Neural cell (in vitro differentiated cells): Measurements from ENCODE around the gene KDM4C. TPM values are rescaled to one million over a fixed set of nuclear protein-coding genes. Genes with fewer than 3 reads are reported as not detected.

Experiments
- H2AFZ ChIP-seq: fragments of 200-600, 300-800 bp; sonication (generic), shearing (Covaris generic); 2 replicates; pipeline ENCODE4 v1.6.0; 2014; ENCODE audit warnings: low read depth, mild to moderate bottlenecking, antibody characterized with exemption, low read length, moderate library complexity
- H3F3A ChIP-seq: fragments of 200-600 bp; shearing (Covaris generic); 2 replicates; pipeline ENCODE4 v1.6.1; 2016; ENCODE audit warnings: mild to moderate bottlenecking, moderate library complexity, mixed read lengths, antibody characterized with exemption, low read length; ENCODE audit not compliant: insufficient read depth, poor library complexity, severe bottlenecking
- H3K27ac ChIP-seq: fragments of 200-600, 300-800 bp; sonication (generic), shearing (Covaris generic); 2 replicates; pipeline ENCODE4 v1.5.1; 2014; ENCODE audit warnings: mild to moderate bottlenecking, low read length, moderate library complexity
- H3K27me3 ChIP-seq: fragments of 300-800, 200-600 bp; sonication (generic), shearing (Covaris generic); 2 replicates; pipeline ENCODE4 v1.6.0; 2014; ENCODE audit warnings: mild to moderate bottlenecking, low read depth, low read length, moderate library complexity; ENCODE audit not compliant: insufficient read depth
- H3K36me3 ChIP-seq: fragments of 300-800, 200-600 bp; sonication (generic), shearing (Covaris generic); 2 replicates; pipeline ENCODE4 v1.5.1; 2014; ENCODE audit warnings: mild to moderate bottlenecking, antibody characterized with exemption, low read length, moderate library complexity; ENCODE audit not compliant: insufficient read depth
- H3K4me2 ChIP-seq: fragments of 300-800, 200-600 bp; sonication (generic), shearing (Covaris generic); 2 replicates; pipeline ENCODE4 v1.6.0; 2014; ENCODE audit warnings: mild to moderate bottlenecking, low read length
- H3K4me3 ChIP-seq: fragments of 300-800, 200-600 bp; sonication (generic), shearing (Covaris generic); 2 replicates; pipeline ENCODE4 v1.5.1; 2014; ENCODE audit warnings: mild to moderate bottlenecking, low read length, moderate library complexity
- H3K79me2 ChIP-seq: fragments of 200-600 bp; shearing (Covaris generic); replicated peaks from 2 replicates; pipeline ENCODE4 v1.6.0; 2014; ENCODE audit warnings: mild to moderate bottlenecking, low read length, moderate library complexity; ENCODE audit not compliant: insufficient read depth
- H3K9ac ChIP-seq: fragments of 300-800, 200-600 bp; sonication (generic), shearing (Covaris generic); 2 replicates; pipeline ENCODE4 v1.6.1; 2016; ENCODE audit warnings: mild to moderate bottlenecking, low read length, mixed read lengths
- H3K9me2 ChIP-seq: fragments of 200-600 bp; shearing (Covaris generic); 2 replicates; pipeline ENCODE4 v1.6.1; 2016; ENCODE audit warnings: mild to moderate bottlenecking, low read length, mixed read lengths; ENCODE audit not compliant: insufficient read depth
- H3K9me3 ChIP-seq: fragments of 200-600, 300-800 bp; sonication (generic), shearing (Covaris generic); 2 replicates; pipeline ENCODE4 v1.6.1; 2016; ENCODE audit warnings: mild to moderate bottlenecking, mixed run types, low read length, moderate library complexity, mixed read lengths
- H4K20me1 ChIP-seq: fragments of 200-600 bp; shearing (Covaris generic); 2 replicates; pipeline ENCODE4 v1.6.1; 2016; ENCODE audit warnings: mild to moderate bottlenecking, mixed run types; ENCODE audit not compliant: insufficient read depth
- CTCF ChIP-seq: fragments of 450-650 bp; IDR thresholded peaks from 2 replicates; pipeline ENCODE4 v1.5.1; 2014; ENCODE audit warnings: antibody characterized with exemption, mild to moderate bottlenecking, moderate library complexity; ENCODE audit not compliant: poor library complexity, severe bottlenecking
- EP300 ChIP-seq: fragments of 450-650 bp; conservative IDR thresholded peaks from 2 replicates; pipeline ENCODE4 v1.6.1; 2014; ENCODE audit warnings: antibody characterized with exemption, mild to moderate bottlenecking, moderate library complexity; ENCODE audit not compliant: poor library complexity, severe bottlenecking
- EZH2 ChIP-seq: fragments of 200-600, 300-800 bp; shearing (Covaris generic), sonication (generic); IDR thresholded peaks from 2 replicates; pipeline ENCODE4 v1.6.1; 2014; ENCODE audit warnings: antibody characterized with exemption, low read length, borderline replicate concordance, mild to moderate bottlenecking; ENCODE audit not compliant: insufficient read depth, poor library complexity, severe bottlenecking
- MXI1 ChIP-seq: fragments of 450-650 bp; conservative IDR thresholded peaks from 2 replicates; pipeline ENCODE4 v1.6.1; 2014; ENCODE audit warnings: antibody characterized with exemption, mild to moderate bottlenecking; ENCODE audit not compliant: poor library complexity, severe bottlenecking
- POLR2AphosphoS5 ChIP-seq: IDR thresholded peaks from 2 replicates; pipeline ENCODE4 v1.6.1; 2012
- RAD21 ChIP-seq: fragments of 450-650 bp; conservative IDR thresholded peaks from 2 replicates; pipeline ENCODE4 v1.6.1; 2014; ENCODE audit warnings: antibody characterized with exemption, mild to moderate bottlenecking, moderate library complexity
- REST ChIP-seq: IDR thresholded peaks from 2 replicates; pipeline ENCODE4 v1.6.1; 2012; ENCODE audit warnings: borderline replicate concordance
- SMC3 ChIP-seq: fragments of 450-650 bp; conservative IDR thresholded peaks from 2 replicates; pipeline ENCODE4 v1.6.1; 2014; ENCODE audit warnings: antibody characterized with exemption, mild to moderate bottlenecking, moderate library complexity; ENCODE audit not compliant: poor library complexity
- TAF1 ChIP-seq: IDR thresholded peaks from 2 replicates; pipeline ENCODE4 v1.6.1; 2012; ENCODE audit warnings: low read depth
- polyA plus RNA-seq: library from polyadenylated mRNA; depleted of rRNA; stranded (reverse); fragments of >200 nt; gene quantifications from 2 replicates; pipeline ENCODE4 v1.2.3, GENCODE V29; 2014

KDM4C gene
- polyA plus RNA-seq, 1 donor from 2014 or later = 21.1 TPM

- no peaks in the 10 kb centered on the region for H3K79me2 ChIP-seq
- no peak overlapping the region for H3K4me3 ChIP-seq
- H3K9ac ChIP-seq = no peak overlapping the region
- H3F3A ChIP-seq = no peaks in the 10 kb centered on the region
- H3K4me2 ChIP-seq = no peak overlapping the region
- no peaks in the 10 kb centered on the region for H3K9me3 ChIP-seq
- H3K9me2 ChIP-seq = no peaks in the 10 kb centered on the region
- no peaks in the 10 kb centered on the region for H3K27me3 ChIP-seq
- H4K20me1 ChIP-seq = no peaks in the 10 kb centered on the region
- H3K36me3 ChIP-seq = no peaks in the 10 kb centered on the region
- no peak overlapping the region for H2AFZ ChIP-seq
- TF ChIP-seq RAD21 (no peak), MXI1 (no peak), EZH2 (no peak), POLR2AphosphoS5 (no peak)
- H3K27ac ChIP-seq = no peak overlapping the region
Measured at GRCh38 chr9:7137571-7137970, 379.8 kb downstream of the KDM4C start.

- no peaks in the 10 kb centered on the region for H3K27me3 ChIP-seq
- no peaks in the 10 kb centered on the region for H3K79me2 ChIP-seq
- H3K9ac ChIP-seq = no peak overlapping the region
- no peaks in the 10 kb centered on the region for H4K20me1 ChIP-seq
- no peaks in the 10 kb centered on the region for H3K9me2 ChIP-seq
- H3K4me2 ChIP-seq = no peak overlapping the region
- no peak overlapping the region for H2AFZ ChIP-seq
- no peak overlapping the region for H3K27ac ChIP-seq
- H3K36me3 ChIP-seq = no peaks in the 10 kb centered on the region
- no peaks in the 10 kb centered on the region for H3F3A ChIP-seq
- TF ChIP-seq RAD21 (no peak), REST (no peak), SMC3 (no peak), MXI1 (no peak), POLR2AphosphoS5 (no peak), CTCF (no peak), EZH2 (no peak), TAF1 (no peak)
- no peaks in the 10 kb centered on the region for H3K9me3 ChIP-seq
- no peak overlapping the region for H3K4me3 ChIP-seq
Measured at GRCh38 chr9:7139886-7140285, 382.1 kb downstream of the KDM4C start.

GRCh38 chr9:7140401-7140800 is 382.6 kb downstream of the KDM4C start:
- no peaks in the 10 kb centered on the region for H3F3A ChIP-seq
- no peaks in the 10 kb centered on the region for H4K20me1 ChIP-seq
- no peaks in the 10 kb centered on the region for H3K36me3 ChIP-seq
- H3K4me2 ChIP-seq = no peak overlapping the region
- no peaks in the 10 kb centered on the region for H3K27me3 ChIP-seq
- no peak overlapping the region for H3K9ac ChIP-seq
- no peak overlapping the region for H3K27ac ChIP-seq
- H3K9me3 ChIP-seq = no peaks in the 10 kb centered on the region
- H3K9me2 ChIP-seq = no peaks in the 10 kb centered on the region
- no peak overlapping the region for H2AFZ ChIP-seq
- H3K4me3 ChIP-seq = no peak overlapping the region
- no peaks in the 10 kb centered on the region for H3K79me2 ChIP-seq
- TF ChIP-seq CTCF = no peak
- no peak for TF ChIP-seq EZH2
- no peak for TF ChIP-seq SMC3
- TF ChIP-seq TAF1 = no peak
- TF ChIP-seq MXI1 = no peak
- no peak for TF ChIP-seq RAD21
- TF ChIP-seq REST = no peak
- no peak for TF ChIP-seq EP300
- TF ChIP-seq POLR2AphosphoS5 = no peak
